Hindlimb muscle (tissue), 1 donor: ENCODE measurements around the gene WWOX. TPM values are rescaled to one million over a fixed set of nuclear protein-coding genes. Genes with fewer than 3 reads are reported as not detected.

Experiments
- DNase-seq: peaks from one replicate; pipeline ENCODE4 v3.0.0-alpha.2; 2013
- polyA plus RNA-seq: library from polyadenylated mRNA; unstranded; fragments of 120-200 nt; gene quantifications from one replicate; pipeline ENCODE4 v1.2.1, GENCODE V29; 2013; ENCODE audit not compliant: insufficient read length

Gene WWOX
- polyA plus RNA-seq, 1 donor = 12.9 TPM

DNA sequence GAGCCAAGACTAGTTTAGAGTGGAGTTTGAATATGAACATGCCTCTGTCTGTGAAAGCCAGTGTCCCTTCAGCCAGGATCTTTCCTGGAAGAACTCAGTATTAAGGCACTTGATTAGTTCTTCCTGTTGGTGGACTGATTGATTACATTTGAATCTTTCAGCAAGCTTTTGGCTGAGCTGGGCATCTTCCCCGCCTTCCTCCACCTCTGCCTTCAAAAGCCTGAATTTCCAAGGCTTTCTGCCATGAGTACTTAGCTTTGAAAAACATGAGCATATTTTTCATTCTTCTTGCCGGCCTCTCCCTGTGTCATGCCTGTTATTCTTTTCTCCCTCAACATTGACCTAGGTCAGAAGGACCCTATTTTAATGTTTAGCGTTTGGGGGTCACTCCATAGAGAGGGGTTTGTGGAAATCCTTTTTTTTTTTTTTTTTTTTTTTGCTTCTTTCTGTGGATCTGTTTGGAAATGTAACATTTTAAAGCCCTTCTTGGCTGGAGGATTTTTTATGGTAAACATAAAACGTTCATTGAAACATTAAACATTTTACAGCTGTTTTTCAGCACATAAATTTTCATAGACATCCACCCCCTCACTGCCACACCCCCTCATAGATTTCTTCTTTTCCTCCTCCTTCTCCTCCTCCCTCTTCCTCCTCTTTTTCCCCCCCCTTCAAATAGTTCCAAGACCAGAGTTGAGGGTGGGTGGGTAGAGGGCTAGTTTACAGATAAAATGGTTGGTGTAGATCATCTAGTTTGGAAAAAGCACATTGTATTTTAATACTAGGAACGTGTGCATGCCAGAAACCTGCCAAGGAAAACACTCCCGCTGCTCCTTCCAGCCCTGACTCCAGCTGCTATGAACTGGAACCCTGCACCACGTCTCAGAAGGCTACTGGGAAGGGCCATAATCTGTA lies 645.9 kb downstream of the WWOX start:
- DNase-seq = peak; percentile 68

DNA sequence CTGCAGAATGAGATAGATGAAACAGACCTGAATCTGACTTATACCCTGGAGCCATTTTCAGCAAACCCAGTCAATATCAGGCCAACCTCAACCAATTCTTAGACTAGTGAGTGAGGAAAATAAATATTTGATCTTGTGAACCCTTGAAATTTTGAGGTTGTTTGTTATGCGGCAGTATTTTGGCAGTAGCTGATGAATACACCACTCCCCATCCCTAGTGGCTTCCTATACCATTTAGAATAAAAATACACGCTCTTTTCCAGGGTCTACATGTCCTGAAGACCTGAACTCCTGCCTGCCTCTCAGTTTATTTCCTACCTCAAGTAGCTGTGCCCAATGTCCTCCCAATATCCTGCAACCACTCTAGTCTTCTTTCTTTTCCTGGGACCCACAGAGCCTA lies 647.3 kb downstream of the WWOX start:
- no peak for DNase-seq

DNA sequence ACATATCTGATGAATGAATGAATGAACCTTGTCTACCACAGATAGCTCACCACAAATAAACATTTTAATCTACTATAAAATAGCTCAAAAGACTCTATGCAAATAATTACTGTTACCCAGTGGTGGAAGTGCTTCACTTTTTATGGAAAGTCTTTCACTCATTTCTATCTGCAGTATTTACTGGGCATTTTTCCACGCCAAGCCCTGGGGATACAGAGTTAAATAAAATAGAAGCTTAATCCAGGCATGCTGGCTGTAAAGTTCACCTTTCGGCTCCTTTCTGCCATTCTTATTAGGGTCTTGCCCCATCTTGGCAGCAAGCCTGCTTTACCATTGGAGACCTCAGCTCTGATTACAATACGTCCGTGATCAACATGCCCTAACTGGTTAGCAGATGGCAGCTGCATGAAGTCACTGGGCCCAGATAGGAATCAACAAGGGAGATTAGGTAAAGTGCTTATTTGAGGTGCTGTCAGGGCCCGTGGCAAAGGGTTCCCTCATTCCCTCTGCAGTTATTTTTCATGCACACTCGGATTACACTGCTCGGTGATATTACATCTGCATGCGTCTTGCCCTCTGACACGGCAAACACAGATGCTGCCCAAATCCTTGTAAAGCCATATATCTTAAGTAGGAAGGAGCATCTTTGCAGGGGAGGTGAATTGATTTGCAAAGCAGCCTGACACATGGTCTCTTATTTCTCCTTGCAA lies 648.9 kb downstream of the WWOX start:
- DNase-seq = no peak

DNA sequence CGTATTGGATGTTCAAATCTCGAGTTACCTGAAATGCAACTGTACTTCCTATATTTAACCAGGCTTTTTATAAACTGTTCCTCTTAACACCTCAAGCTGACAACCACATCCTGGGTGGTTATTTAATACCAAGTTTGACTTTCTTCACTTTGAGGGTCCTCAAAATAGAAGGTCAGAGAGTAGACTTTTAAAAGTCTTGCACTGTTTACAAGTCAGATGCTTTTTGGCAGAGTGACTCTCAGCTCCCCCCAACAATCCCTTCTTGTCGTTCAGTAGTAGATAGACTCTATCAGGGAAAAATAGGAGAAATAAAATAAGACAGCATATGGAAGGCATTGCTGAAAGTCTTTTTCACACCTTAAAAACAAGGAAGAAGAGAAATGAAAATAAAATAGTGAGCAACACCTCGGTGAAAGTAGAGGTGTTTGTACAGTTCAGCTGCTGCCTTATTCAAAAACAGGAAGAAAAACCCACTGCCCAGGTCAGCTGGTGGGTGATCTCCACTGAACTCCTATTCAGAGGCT lies 650.4 kb downstream of the WWOX start:
- no peak for DNase-seq

DNA sequence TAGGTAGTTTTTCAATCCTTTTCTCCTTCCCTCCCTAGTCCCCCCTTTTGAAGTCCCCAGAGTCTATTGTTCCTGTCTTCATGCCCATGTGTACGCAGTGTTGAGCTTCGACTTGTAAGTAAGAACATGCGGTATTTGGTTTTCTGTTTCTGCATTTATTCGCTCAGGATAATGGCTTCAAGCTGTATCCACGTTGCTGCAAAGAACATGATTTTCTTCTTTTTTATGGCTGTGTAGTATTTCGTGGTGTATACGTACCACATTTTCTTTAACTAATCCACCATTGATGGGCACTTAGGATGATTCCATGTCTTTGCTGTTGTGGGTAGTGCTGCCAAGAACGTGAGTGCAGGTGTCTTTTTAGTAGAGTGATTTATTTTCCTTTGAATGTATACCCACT lies 651.2 kb downstream of the WWOX start:
- no peak for DNase-seq

DNA sequence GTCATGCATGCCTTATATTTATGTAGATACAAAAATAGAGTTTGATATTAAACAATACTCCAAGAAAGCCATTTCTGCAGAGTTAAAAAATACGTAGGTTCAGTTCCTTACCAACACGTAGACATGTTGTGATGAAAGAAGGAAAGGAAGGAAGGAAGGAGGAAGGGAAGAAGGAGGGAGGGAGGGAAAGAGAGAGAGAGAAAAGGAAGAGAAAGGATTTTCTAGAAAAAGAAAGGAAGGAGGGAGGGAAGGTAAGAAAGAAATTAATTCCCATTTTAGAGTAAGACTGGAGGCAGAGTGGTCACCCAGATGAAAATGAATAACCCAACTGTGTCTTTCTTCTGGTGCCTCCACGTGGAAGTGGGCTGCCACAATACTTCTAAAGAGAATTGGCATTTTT lies 652.1 kb downstream of the WWOX start:
- DNase-seq = no peak

DNA sequence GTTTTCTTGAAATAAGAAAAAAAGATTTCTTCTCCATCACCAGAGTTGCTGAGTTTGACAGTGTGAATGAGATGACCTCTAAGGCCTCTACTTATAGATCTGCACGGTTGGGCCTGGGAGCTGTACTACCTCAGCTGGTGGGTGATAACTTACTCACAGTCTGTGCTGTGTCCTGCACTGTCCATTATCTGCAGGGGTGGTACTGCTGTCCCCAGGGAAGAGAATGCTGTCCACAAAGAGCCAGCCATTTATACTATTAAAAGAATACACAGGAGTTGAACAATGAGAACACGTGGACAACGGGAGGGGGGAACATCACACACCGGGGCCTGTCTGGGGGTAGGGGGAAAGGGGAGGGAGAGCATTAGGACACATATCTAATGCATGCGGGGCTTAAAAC lies 655.3 kb downstream of the WWOX start:
- DNase-seq = no peak

DNA sequence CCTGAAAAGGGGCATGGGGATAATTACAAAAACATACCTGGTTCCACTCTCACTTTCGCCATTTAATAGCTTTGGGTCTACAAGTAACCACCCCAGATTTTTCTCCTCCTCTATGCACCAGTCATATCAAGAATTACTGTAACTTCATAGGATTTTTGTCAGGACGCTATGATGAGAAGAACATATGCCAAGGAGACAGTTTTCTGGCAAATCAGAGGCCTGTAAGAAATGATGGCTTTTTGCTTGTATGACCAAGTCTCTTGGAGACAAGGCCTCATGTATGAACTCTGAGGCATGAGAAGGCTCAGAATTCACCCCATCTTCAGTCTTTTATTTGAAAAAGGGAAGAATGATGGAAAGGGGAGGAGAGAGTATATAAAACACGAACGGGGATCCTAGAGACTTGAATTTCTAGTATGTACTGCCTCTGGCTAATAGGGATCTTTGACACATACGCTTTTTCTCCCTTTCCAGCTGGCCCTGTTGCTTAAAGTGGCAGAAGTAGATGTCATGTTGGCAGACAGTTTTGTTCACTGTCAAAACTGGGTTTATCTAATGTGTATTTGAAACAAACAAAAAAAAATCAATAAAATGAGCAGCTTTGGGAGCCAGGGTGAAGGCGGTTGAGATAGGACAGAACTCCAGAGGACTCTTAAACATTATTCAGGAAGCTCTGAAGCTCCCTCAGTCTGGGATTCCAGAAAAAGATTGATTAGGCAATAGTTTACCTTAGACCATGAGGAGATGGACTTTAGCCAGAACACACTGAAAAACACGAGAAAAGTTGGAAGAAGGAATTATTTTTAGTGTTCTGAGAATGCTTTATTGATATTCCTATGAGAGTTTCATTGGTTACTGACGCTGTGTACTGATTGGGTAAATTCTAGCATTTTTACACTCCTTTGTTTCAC lies 656.6 kb downstream of the WWOX start:
- DNase-seq = no peak

DNA sequence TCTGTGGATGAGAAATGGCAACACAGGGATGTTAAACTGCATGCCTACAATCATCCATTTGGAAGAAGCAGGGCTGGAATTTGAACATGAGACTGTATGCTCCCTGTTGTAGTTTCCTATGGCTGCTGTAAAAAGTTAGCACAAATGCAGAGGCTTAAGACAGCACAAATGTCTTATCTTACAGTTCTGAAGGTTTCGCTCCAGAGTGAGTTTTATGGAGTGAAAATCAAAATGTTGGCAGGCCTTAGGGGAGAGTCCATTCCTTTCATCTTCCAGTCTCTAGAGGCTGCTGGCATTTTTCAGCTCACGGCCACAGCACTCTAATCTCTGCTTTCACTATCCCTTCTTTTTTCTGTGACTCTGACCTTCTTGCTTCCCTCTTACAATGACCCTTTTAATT lies 660.1 kb downstream of the WWOX start:
- no peak for DNase-seq

DNA sequence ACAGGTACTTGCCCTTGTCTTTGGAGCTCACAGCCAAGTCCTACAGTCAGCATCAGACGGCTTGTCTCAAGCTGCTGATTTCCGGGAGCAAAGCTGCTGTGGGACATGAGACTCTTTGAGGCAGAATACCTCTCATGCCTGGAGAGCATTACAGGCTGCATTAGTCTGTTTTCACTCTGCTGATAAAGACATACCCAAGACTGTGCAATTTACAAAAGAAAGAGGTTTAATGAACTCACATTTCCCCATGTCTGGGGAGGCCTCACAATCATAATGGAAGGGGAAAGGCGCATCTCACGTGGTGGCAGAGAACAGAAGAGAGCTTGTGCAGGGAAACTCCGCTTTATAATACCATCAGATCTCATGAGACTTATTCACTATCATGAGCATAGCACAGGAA lies 661.2 kb downstream of the WWOX start:
- DNase-seq = no peak

DNA sequence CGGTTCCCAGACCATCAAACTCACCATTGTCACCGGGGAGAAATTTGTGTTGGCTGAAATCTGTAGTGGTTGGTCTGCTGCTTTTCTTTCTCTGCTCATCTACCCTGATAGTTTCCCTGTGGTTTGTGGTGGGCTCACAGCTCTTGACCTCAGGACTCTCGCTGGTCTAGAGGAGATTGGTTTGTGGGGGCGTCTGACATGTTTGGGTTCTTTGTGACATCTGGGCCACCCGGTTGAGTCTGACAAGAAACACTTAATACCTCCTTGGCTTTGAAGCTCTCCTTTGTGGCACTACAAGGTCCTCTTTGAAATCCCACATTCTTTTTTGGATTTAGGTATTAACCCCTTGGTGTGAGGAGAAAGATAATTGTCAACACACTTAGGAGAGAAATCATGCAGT lies 662.0 kb downstream of the WWOX start:
- DNase-seq = no peak

DNA sequence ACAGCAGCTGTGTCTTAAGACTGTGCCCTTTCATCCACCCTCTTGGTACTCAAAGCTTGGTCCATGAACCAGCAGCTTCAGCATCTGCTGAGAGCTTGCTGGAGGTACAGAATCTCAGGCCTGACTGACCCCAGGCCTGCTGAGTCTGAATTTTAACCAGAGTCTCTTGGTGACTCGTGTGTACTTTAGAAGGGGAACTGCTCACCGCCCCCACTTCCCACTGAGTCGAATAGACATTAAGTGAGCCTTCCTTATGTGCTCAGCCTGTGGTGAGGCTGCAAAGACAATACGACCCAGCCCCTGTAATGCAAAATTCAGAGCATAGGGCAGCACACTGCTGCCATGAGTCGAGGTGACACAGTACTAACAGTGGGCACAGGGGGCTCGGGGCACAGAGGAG lies 662.8 kb downstream of the WWOX start:
- no peak for DNase-seq

DNA sequence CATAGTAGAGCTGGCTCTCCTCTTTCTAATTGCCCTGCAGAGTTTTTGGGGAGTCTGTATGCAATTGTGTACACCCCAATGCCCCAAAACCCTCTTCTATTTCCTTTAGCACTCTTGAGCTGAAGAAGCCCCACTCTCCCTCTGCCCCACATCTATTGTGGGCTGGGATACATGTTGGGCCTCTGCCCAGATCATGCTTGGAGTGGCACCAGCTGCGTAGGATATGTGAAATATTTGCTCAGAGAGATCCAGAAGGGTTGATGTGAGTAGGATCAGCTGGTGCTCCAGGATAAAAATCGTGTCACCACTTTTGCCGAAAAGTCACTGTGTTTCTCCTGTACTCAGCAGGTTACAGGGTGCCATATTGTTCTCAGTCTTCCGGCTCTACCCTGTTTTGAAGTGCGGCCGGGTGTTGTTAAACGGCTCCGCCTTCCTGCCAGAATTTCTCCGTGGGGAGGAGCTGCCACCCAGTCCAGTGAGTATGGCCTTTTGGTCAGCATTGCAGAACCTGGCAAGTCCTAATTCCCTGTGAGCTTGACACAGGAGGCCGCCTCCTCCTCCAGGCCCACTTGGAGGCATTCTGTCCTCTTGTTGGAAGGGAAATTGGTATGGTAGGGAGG lies 664.5 kb downstream of the WWOX start:
- DNase-seq = no peak

DNA sequence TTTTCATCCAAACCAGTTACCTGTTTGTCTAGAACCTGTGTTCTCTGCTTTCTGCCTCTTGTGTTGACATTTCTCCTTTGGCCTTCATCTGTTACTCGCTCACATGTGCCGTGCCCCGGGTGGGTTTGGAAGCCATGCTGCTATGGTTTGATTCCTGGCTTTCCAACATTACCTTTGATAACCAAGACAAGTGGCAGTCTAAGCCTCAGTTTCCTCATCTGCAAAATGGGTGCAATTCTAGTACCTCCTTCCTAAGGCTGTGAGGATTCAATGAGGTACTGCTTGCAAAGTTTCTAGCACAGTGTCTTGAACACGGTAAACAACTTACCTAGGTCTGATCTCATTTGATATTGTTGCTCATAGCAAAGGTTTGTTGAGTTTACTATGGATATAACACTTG lies 665.0 kb downstream of the WWOX start:
- DNase-seq = no peak

DNA sequence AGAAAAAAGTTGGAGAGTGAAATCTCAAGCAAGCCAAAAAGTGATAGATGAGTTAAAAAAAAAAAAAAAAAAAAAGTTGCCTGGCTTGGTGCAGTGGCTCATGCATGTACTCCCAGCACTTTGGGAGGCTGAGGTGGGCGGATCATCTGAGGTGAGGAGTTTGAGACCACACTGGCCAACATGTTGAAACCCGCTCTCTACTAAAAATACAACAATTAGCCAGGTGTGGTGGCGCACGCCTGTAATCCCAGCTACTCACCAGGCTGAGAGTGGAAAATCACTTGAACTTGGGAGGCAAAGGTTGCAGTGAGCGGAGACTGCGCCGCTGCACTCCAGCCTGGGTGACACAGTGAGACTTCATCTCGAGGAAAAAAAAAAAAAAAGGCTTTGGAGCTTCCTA lies 668.8 kb downstream of the WWOX start:
- DNase-seq = no peak

DNA sequence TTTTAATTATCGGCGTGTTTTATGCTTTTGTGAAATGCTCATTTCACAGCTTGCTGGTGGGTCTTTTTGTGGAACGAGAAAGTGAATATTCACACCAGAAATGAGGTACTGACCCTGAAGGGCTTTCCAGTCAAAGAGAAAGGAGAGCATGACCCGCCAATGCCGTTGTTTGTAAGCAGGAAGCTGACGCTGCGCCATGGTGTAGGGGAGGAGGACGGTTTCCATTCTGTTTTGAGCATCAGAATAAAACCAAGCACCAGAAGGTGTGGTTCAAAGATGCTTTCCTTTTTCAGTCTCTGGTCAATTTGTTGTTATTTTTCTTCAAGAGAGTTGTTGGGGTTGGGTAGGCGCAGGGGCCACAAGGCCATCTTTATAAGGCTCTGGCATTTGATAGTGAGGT lies 669.3 kb downstream of the WWOX start:
- no peak for DNase-seq

DNA sequence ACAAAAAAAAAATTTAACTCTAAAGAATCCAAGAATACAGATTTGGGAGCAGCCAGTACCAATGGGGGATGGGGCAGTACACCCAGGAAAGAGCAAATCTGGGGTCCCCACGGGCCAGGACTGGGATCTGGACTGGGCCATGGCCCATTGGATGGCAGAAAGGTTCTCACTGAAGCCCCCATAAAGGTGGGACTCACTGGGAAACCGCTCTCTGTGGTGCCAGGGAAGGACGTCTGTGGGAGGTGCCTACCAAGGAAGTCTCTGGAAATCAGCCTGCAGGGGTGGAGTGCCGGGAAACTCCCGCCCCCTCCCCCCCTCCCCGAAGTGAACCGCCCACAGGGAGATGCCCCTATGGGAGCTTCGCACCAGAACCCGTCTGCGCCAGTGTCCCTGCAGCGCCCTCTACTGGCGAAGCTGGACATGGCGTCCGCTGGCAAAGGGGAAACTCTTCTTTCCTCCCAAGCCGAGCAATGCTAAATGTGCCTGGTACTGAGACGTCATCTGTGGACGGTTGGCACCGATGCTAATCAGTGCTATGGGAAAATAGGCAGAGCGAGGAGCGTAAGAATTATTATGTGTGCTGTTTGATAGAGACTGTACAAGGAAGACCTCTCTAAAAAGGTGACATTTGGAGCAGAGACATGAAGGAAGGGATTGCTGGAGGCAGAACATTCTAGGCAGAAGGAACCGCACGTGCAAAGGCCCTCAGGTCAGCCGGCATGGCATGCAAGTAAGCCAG lies 671.1 kb downstream of the WWOX start:
- DNase-seq = no peak

DNA sequence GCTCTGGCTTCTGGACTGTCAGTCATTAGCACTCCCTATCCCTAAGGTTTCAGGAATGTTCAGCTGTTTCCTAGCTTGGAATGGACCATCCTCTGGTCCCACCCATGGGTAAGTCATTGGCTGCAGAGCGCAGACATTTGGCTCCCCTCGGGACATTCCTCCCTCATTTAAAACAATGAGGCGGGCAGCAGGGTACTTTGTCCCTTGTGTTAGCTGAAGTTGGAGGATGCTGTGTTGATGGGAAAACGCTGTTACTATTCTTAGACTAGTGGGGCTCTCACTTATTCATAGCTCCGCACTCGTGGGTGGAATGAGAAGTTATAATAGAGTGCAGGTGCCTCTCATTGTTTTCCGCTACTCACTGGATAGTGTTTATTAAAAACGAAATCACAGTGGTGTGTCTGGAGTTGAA lies 673.8 kb downstream of the WWOX start:
- no peak for DNase-seq

DNA sequence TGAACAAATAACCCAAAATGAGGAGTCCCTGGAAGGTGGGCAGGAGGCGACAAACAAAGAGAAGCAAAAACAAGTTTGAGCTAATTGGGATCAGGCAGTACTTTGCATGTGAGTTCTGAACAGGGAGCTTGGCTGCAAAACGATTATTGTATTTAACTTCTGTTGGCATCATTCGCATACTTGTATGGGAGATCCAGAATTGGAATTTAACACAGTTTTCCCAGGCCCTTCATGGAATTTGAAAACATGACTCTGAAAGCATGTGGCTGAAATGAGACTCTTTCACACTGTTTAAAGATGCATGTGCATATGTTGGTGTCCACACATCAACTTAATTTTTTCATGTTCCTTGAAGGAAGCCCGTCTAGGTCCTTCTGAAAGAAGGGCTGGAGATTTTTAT lies 674.3 kb downstream of the WWOX start:
- no peak for DNase-seq

DNA sequence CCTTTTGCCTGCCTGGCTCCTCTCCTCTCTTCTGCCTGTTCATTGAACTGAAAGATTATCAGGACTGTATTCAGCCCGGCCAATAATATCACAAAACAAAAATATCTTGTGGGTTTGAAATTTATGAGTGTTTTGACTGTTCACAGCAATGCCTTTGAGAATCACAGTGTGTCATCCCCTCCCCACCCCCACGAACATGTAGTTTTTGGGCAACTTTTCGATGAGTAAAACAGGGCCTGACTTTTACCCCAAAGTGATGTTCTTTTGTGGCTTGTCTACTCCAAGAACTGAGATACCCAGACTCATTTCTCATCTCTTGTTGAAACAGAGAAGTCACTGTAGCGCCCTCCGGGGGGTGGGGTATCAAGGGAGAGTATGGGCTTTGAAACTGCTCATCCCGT lies 675.7 kb downstream of the WWOX start:
- DNase-seq = no peak
